HG02798 (cell line): ENCODE measurements around the gene SHCBP1L.
A peak's percentile ranks its signal among the peaks of the same experiment; 100 is the strongest.
"Not testable (repeated sequence)": the region's sequence is repeated elsewhere in the genome, so short reads cannot be mapped to it uniquely, and the experiment has no call there.

ENCODE experiments used
- ATAC-seq: cut with Tn5 transposase; IDR thresholded peaks from one replicate; pipeline ENCODE4 v1.9.1; 2021; ENCODE audit warnings: mild to moderate bottlenecking; ENCODE audit not compliant: unreplicated experiment, poor library complexity

The SHCBP1L gene

DNA sequence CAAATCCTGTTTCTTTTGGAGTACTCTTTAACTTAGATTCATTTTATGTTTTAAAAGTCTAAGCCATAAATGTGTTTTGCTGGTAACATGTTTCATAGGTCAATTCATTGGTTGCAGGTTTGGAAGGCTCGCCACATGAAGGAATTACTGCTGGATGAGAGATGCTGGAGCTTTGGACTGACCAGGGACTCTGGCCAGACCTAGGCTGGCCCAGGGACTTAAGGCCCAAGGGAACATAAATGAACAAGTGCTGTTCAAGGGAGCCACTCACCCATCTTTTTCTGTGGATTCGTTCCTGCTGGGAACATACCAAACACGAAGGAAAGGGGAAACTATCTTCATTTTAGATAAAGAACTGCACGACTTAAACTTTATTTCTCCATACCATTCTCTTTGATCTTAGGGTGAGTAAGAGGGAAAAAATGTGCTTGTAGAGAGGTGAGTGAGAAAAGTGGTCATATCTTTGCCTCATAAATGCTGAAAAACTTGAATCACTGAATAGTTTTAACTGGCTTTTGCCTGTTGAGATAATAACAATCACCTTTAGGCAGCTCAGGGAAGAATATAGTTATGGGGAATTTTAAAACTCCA lies 15.3 kb upstream of the SHCBP1L start:
- no peak for ATAC-seq

- no peak for ATAC-seq
These were observed 12.9 kb upstream of the SHCBP1L start for GRCh38 chr1:182965861-182966260.

- no peak for ATAC-seq
These were observed 12.1 kb upstream of the SHCBP1L start for GRCh38 chr1:182965096-182965495.

GRCh38 chr1:182962554-182963115 lies 9.7 kb upstream of the SHCBP1L start:
- ATAC-seq = peak; percentile 98

DNA sequence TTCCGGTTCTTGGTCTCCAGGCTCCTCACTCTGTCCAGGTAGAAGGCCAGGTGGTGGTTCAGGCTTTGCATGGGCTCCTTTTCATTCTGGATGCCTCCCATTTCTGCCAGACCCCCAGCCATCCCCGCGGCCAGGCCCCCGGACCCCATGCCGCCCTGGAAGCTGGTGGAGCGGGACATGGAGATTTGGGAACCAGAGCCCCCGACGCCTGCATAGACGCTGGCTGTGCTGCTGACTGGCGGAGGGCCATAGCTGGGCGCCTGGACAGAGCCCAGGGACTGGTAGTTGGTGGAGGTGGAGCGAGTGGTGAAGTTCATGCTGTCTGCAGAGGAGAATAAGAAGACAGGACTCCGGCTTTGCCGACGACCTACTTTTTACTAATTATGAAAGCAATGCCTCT lies 7.1 kb upstream of the SHCBP1L start:
- ATAC-seq = no peak

GRCh38 chr1:182957902-182958395 lies 5.0 kb upstream of the SHCBP1L start:
- ATAC-seq = no peak

GRCh38 chr1:182956708-182957365 lies 3.9 kb upstream of the SHCBP1L start:
- no peak for ATAC-seq

GRCh38 chr1:182955596-182956588 lies 2.9 kb upstream of the SHCBP1L start:
- ATAC-seq = no peak

- ATAC-seq = no peak
These were observed 860 bp upstream of the SHCBP1L start for GRCh38 chr1:182953826-182954225.

GRCh38 chr1:182943336-182943735 lies 9.6 kb downstream of the SHCBP1L start:
- ATAC-seq = not testable (repeated sequence)

DNA sequence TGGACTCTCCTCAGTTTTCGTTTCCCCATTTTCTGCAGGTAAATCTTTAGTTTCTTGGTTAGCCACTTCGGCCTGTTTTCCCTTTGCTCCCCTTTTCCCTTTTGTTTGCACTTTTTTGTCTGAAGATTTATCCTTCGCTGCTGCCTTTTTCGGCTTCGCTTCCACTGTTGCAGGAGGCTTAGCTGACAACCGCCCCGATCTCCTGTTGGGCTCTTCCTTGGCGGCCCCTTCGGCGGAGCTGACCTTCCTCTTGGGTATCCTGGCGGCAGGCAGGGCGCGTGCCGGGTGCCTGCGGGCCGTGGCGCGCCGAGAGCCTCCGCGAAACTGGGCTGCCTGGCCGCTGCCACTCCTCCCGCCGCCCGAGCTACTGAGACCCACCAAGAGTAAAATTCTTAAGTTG lies 10.8 kb downstream of the SHCBP1L start:
- not testable (repeated sequence) for ATAC-seq

DNA sequence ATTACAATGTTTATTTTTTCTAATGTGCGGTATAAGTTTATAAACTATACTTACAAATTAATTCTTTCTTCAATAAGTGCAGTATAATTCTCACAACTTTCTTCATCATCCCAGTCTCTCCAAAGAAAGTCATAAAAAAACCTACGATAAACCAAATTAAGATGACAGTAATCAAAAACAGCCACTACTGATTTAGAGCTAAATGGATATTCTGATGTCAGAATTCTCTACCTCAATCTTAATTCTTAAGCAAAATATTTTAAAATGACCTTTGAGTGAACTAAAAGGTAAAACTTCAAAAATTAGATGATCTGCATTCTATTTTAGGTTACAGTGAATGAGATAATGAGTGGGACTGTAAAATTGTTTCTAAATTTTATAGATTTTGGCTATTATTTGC lies 13.6 kb downstream of the SHCBP1L start:
- ATAC-seq = no peak

GRCh38 chr1:182935716-182936115 lies 17.2 kb downstream of the SHCBP1L start:
- ATAC-seq = no peak

- ATAC-seq = no peak
These were observed 22.0 kb downstream of the SHCBP1L start for GRCh38 chr1:182930985-182931384.

- ATAC-seq = peak; percentile 44
These were observed 25.1 kb downstream of the SHCBP1L start for GRCh38 chr1:182927693-182928433.

DNA sequence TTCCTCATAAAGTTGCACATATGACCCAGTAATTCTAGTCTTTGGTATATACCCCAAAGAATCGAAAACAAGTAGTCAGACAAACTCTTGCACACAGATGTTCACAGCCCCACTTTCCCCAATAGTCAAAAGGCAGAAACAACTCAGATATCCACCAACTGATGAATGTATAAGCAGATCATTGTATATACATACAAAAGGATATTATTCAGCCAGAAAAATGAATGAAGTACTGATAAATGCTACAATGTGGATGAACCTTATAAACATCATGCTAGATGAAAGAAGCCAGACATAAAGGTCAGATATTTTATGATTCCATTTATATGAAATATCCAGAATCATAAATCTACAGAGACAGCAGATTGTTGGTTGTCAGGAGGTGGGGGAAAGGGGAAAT lies 27.3 kb downstream of the SHCBP1L start:
- ATAC-seq = no peak

DNA sequence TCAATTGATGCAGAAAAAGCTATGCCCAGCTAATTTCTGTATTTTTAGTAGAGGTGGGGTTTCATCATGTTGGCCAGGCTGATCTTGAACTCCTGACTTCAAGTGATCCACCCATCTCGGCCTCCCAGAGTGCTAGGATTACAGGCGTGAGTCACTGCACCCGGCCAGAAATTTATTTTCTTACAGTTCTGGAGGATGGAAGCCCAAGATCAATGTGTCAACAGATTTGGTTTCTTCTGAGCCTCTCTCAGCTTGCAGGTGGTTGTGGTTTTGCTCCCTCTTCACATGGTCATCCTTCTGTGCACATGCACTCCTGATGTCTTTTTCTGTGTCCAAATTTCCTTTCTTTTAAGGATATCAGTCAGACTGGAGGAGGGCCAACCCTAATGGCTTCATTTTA lies 35.6 kb downstream of the SHCBP1L start:
- no peak for ATAC-seq

GRCh38 chr1:182913401-182913800 lies 39.6 kb downstream of the SHCBP1L start:
- ATAC-seq = no peak

- ATAC-seq = no peak
These were observed 42.8 kb downstream of the SHCBP1L start for GRCh38 chr1:182910143-182910542.

GRCh38 chr1:182909578-182909977 lies 43.4 kb downstream of the SHCBP1L start:
- ATAC-seq = no peak
